Effector memory CD4-positive, alpha-beta T cell (primary cell): ENCODE data around the gene LILRB4.
"Not testable (repeated sequence)": the region's sequence is repeated elsewhere in the genome, so short reads cannot be mapped to it uniquely, and the experiment has no call there.

ENCODE experiments used
- DNase-seq, 3 donors: peaks; one replicate each; pipeline ENCODE4 v3.0.0-alpha.2; 2020
- H3K27ac ChIP-seq: 2 replicates; pipeline ENCODE4 v1.7.0; 2013; ENCODE audit warnings: mild to moderate bottlenecking, low read length, moderate library complexity; ENCODE audit not compliant: insufficient read depth, poor library complexity, severe bottlenecking
- H3K27me3 ChIP-seq: replicated peaks from 2 replicates; pipeline ENCODE4 v1.7.0; 2013; ENCODE audit warnings: mild to moderate bottlenecking, low read length; ENCODE audit not compliant: insufficient read depth, control insufficient read depth, poor library complexity, severe bottlenecking
- H3K36me3 ChIP-seq: 2 replicates; pipeline ENCODE4 v1.7.0; 2013; ENCODE audit warnings: mild to moderate bottlenecking, low read length, moderate library complexity; ENCODE audit not compliant: control insufficient read depth, insufficient read depth
- H3K4me1 ChIP-seq: 2 replicates; pipeline ENCODE4 v1.7.0; 2013; ENCODE audit warnings: low read length, mild to moderate bottlenecking; ENCODE audit not compliant: control insufficient read depth, insufficient read depth, poor library complexity, severe bottlenecking
- H3K4me3 ChIP-seq: 2 replicates; pipeline ENCODE4 v1.7.0; 2013; ENCODE audit warnings: low read length, low read depth, mild to moderate bottlenecking; ENCODE audit not compliant: insufficient read depth, poor library complexity, severe bottlenecking
- H3K9me3 ChIP-seq: 2 replicates; pipeline ENCODE4 v1.7.0; 2013; ENCODE audit warnings: mild to moderate bottlenecking, low read length, moderate library complexity; ENCODE audit not compliant: control insufficient read depth

The LILRB4 gene

DNA sequence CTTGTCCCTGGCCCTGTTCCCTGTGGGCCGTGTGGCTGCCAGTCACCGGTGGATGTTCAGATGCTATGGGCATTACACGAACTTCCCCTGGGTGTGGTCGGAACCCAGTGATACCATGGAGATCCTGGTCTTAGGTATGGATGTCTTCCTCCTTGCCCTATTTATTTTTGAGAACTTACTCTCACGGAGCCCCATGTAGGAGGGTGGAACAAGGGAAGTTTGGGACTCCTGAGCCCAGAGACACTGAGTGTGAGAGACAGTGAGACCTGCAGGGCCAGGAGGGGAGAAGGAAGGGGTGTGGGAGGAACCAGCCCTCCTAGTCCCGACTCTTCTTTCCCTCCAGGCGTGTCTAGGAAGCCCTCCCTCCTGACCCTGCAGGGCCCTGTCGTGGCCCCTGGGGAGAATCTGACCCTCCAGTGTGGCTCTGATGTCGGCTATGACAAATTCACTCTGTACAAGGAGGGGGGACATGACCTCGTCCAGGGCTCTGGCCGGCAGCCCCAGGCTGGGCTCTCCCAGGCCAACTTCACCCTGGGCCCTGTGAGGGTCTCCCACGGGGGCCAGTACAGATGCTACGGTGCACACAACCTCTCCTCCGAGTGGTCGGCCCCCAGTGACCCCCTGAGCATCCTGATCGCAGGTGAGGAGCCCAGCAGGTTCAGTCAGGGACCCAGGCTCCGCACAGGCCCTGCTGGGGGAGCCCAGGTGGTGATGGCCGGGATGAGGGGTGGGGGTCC, 46.6 kb downstream of the LILRB4 start:
- no peak for DNase-seq
- H3K27me3 ChIP-seq = no peaks in the 10 kb centered on the region
- H3K27ac ChIP-seq = no peak overlapping the region
- no peaks in the 10 kb centered on the region for H3K36me3 ChIP-seq
- no peaks in the 10 kb centered on the region for H3K9me3 ChIP-seq
- H3K4me1 ChIP-seq = peaks cover 5% of the 10 kb centered on the region
- no peak overlapping the region for H3K4me3 ChIP-seq

DNA sequence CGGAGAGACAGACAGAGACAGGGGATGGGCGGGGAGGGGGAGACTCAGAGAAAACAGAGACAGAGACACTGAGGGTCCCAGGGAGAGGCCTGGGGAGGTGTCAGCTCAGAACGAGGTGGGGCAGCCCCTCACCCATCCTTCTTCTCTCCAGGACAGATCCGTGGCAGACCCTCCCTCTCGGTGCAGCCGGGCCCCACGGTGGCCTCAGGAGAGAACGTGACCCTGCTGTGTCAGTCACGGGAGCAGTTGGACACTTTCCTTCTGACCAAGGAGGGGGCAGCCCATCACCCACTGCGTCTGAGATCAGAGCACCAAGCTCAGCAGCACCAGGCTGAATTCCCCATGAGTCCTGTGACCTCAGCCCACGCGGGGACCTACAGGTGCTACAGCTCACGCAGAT, 47.2 kb downstream of the LILRB4 start:
- not testable (repeated sequence) for H3K36me3 ChIP-seq, H3K4me1 ChIP-seq, H3K27me3 ChIP-seq, DNase-seq, H3K9me3 ChIP-seq, H3K4me3 ChIP-seq, H3K27ac ChIP-seq
